Esophagus muscularis mucosa (tissue), 3 donors: Measurements from ENCODE around the gene KCP.

Source experiments
- POLR2AphosphoS5 ChIP-seq, 2 donors: sonication (generic); formaldehyde crosslinking; IDR thresholded peaks; one replicate each; pipeline ENCODE4 v1.6.1; 2017; ENCODE audit warnings: antibody characterized with exemption in 2 of 2
- TF ChIP-seq, protein P1 (sequence below), 3 experiments: fragments of 200-600 bp in 2 of 3; fragments of 450-650 bp in 1 of 3; sonication (generic) in 2 of 3; IDR thresholded peaks; one replicate each; pipeline ENCODE4 v1.5.1; 2017 to 2019; ENCODE audit warnings: antibody characterized with exemption in 3 of 3, mild to moderate bottlenecking in 2 of 3, moderate library complexity in 1 of 3

DNA sequence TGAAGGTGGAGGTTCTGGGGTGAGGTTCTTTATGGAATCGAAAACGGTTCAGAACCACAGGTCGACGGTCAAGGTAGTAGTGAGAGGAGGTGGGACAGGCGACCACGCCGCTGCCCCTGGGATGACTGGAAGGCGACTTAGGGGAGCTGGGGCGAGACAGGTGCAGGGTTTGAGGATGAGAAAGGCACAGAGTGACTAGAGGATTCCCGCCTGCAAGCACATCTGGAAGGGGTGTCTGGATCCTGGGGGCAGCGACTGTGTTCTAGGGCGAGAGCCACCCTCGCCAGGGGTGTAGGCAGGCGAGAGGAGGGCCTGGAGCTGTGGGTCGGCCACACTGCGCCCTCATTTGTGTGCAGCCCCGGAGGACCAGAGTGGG lies 26.8 kb upstream of the KCP start:
- TF ChIP-seq, protein P1, sequence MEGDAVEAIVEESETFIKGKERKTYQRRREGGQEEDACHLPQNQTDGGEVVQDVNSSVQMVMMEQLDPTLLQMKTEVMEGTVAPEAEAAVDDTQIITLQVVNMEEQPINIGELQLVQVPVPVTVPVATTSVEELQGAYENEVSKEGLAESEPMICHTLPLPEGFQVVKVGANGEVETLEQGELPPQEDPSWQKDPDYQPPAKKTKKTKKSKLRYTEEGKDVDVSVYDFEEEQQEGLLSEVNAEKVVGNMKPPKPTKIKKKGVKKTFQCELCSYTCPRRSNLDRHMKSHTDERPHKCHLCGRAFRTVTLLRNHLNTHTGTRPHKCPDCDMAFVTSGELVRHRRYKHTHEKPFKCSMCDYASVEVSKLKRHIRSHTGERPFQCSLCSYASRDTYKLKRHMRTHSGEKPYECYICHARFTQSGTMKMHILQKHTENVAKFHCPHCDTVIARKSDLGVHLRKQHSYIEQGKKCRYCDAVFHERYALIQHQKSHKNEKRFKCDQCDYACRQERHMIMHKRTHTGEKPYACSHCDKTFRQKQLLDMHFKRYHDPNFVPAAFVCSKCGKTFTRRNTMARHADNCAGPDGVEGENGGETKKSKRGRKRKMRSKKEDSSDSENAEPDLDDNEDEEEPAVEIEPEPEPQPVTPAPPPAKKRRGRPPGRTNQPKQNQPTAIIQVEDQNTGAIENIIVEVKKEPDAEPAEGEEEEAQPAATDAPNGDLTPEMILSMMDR (IDR thresholded peaks at IDR 0.05): no peak
- no peak for TF ChIP-seq POLR2AphosphoS5 (IDR thresholded peaks at IDR 0.05)
